Esophagus squamous epithelium (tissue), 5 donors: ENCODE results near the gene ARL5A. TPM values are rescaled to one million over a fixed set of nuclear protein-coding genes. Genes with fewer than 3 reads are reported as not detected.

ENCODE experiments used
- DNase-seq: peaks from one replicate; lab custom pipeline; 2025; lab: John Stamatoyannopoulos, UW
- H3K27ac ChIP-seq, 4 donors: fragments of 200-600 bp; sonication (generic); one replicate each; pipeline ENCODE4 v1.5.1; 2016 to 2019; ENCODE audit warnings: mild to moderate bottlenecking in 1 of 4
- H3K27me3 ChIP-seq, 4 donors: fragments of 200-600 bp; sonication (generic); 1 replicate in 3 of 4; 2 replicates in 1 of 4; pipeline versions ENCODE4 v1.5.1 to v1.6.0; 2017 to 2021; ENCODE audit warnings: antibody characterized with exemption in 1 of 4
- H3K36me3 ChIP-seq, 3 donors: fragments of 200-600 bp; sonication (generic); one replicate each; pipeline ENCODE4 v1.5.1; 2016 to 2019
- H3K4me1 ChIP-seq, 3 donors: fragments of 200-600 bp; sonication (generic); one replicate each; pipeline ENCODE4 v1.5.1; 2017 to 2019
- H3K4me3 ChIP-seq, 4 donors: fragments of 200-600 bp; sonication (generic); 1 replicate in 3 of 4; 2 replicates in 1 of 4; pipeline ENCODE4 v1.5.1; 2016 to 2019; ENCODE audit warnings: mild to moderate bottlenecking in 2 of 4, moderate library complexity in 1 of 4
- H3K9me3 ChIP-seq, 3 donors: fragments of 200-600 bp; sonication (generic); one replicate each; pipeline ENCODE4 v1.5.1; 2016 to 2019
- CTCF ChIP-seq, 6 experiments: fragments of 450-650 bp in 4 of 6; fragments of 200-600 bp in 2 of 6; sonication (generic) in 2 of 6; IDR thresholded peaks; one replicate each; pipeline ENCODE4 v1.5.1; 2016 to 2019; ENCODE audit warnings: antibody characterized with exemption in 6 of 6, mild to moderate bottlenecking in 4 of 6, moderate library complexity in 4 of 6
- POLR2A ChIP-seq, 4 donors: fragments of 450-650 bp; IDR thresholded peaks; one replicate each; pipeline ENCODE4 v1.6.1; 2017; ENCODE audit warnings: antibody characterized with exemption in 4 of 4, mild to moderate bottlenecking in 4 of 4, moderate library complexity in 3 of 4
- WGBS, 2 donors: methylation state at CpG; one replicate each; pipeline ENCODE4 v1.1.5; 2018; 5-methylcytosine and 5-hydroxymethylcytosine counted together
- intact Hi-C: fragments of 100-400 bp; cut with DNase I; formaldehyde crosslinking; loops from one replicate; pipeline ENCODE4 v1.15.0; 2022
- total RNA-seq, 4 donors: library from RNA; depleted of rRNA; stranded (reverse); fragments of >200 nt; gene quantifications; one replicate each; pipeline ENCODE4 v1.1.0, GENCODE V29; 2016
- donor health status: DM: yes; HTN: yes; CAD: no.

ARL5A gene
- total RNA-seq, 4 donors from 2014 or later = 41.8 to 81.5 (median 47.2) TPM

GRCh38 chr2:151777935-151778334 is 50.3 kb downstream of the ARL5A start:
- Histone ChIP-seq H3K9me3 (no peaks in the 10 kb centered on the region), H3K4me1 (peaks cover 3 to 14% (median 7%) of the 10 kb centered on the region in 3 donors), H3K4me3 (no peak overlapping the region), H3K27ac (no peak overlapping the region), H3K27me3 (no peaks in the 10 kb centered on the region), H3K36me3 (peaks cover 4 to 60% (median 6%) of the 10 kb centered on the region in 3 donors)
- intact Hi-C loops = no loop called here
- DNase-seq = no peak
- TF ChIP-seq POLR2A (IDR thresholded peaks at IDR 0.05) (no peak), CTCF (IDR thresholded peaks at IDR 0.05) (no peak)
- 56 to 60% methylated on average over 2 of the region's 2 CpGs for WGBS, 2 donors

GRCh38 chr2:151777487-151777886 is 50.7 kb downstream of the ARL5A start:
- Histone ChIP-seq H3K4me1 (peaks cover 3 to 14% (median 7%) of the 10 kb centered on the region in 3 donors), H3K27me3 (no peaks in the 10 kb centered on the region), H3K36me3 (peaks cover 4 to 55% (median 6%) of the 10 kb centered on the region in 3 donors), H3K27ac (no peak overlapping the region), H3K9me3 (no peaks in the 10 kb centered on the region), H3K4me3 (no peak overlapping the region)
- DNase-seq = no peak
- TF ChIP-seq CTCF (IDR thresholded peaks at IDR 0.05) (peak in 1 of 6 experiments; percentile 23), POLR2A (IDR thresholded peaks at IDR 0.05) (no peak)
- intact Hi-C loops = no loop called here
- WGBS, 2 donors = 88 to 91% methylated on average over 3 of the region's 3 CpGs

- intact Hi-C loops = no loop called here
Observed at GRCh38 chr2:151776367-151776766, 51.9 kb downstream of the ARL5A start.

GRCh38 chr2:151775057-151775740 is 53.0 kb downstream of the ARL5A start:
- DNase-seq = no peak
- Histone ChIP-seq H3K27ac (peak overlapping the region in 3 of 4 donors; percentile 9 to 42 (median 26)), H3K27me3 (no peaks in the 10 kb centered on the region), H3K9me3 (no peaks in the 10 kb centered on the region), H3K4me3 (no peak overlapping the region), H3K36me3 (peaks cover 4 to 39% (median 6%) of the 10 kb centered on the region in 3 donors), H3K4me1 (peaks cover 3 to 18% (median 7%) of the 10 kb centered on the region in 3 donors)
- intact Hi-C loops = no loop called here
- 74 to 83% methylated on average over 5 to 6 of the region's 6 CpGs for WGBS, 2 donors
- no peak for TF ChIP-seq POLR2A (IDR thresholded peaks at IDR 0.05)
- no peak for TF ChIP-seq CTCF (IDR thresholded peaks at IDR 0.05)

More at GRCh38 chr2:151776367-151776766, 51.9 kb downstream of the ARL5A start:
- Histone ChIP-seq H3K27me3 (no peaks in the 10 kb centered on the region), H3K9me3 (no peaks in the 10 kb centered on the region), H3K4me1 (peaks cover 3 to 18% (median 7%) of the 10 kb centered on the region in 3 donors), H3K36me3 (peaks cover 4 to 45% (median 6%) of the 10 kb centered on the region in 3 donors), H3K27ac (no peak overlapping the region), H3K4me3 (no peak overlapping the region)
- no peak for DNase-seq
- 85 to 92% methylated on average over 1 of the region's 1 CpG for WGBS, 2 donors
- TF ChIP-seq POLR2A (IDR thresholded peaks at IDR 0.05) = no peak

GRCh38 chr2:151774506-151774905 is 53.7 kb downstream of the ARL5A start:
- H3K4me3 ChIP-seq = no peak overlapping the region
- intact Hi-C loops = no loop called here
- peaks cover 3 to 18% (median 7%) of the 10 kb centered on the region in 3 donors for H3K4me1 ChIP-seq
- no peak for DNase-seq
- no peaks in the 10 kb centered on the region for H3K27me3 ChIP-seq
- TF ChIP-seq CTCF (IDR thresholded peaks at IDR 0.05) (no peak), POLR2A (IDR thresholded peaks at IDR 0.05) (no peak)
- H3K36me3 ChIP-seq = peaks cover 4 to 36% (median 6%) of the 10 kb centered on the region in 3 donors
- WGBS, 2 donors = 12 to 16% methylated on average over 3 of the region's 3 CpGs
- peak overlapping the region in 3 of 4 donors; percentile 9 to 42 (median 26) for H3K27ac ChIP-seq
- no peaks in the 10 kb centered on the region for H3K9me3 ChIP-seq
